ENCODE measurements around the gene CEP164. TPM values are rescaled to one million over a fixed set of nuclear protein-coding genes. Genes with fewer than 3 reads are reported as not detected.

Gene CEP164
- total RNA-seq, 2 experiments from 2014 or later: 33.0 to 36.7 TPM

GRCh38 chr11:117376517-117376916, 48.9 kb downstream of the CEP164 start:
- no peaks in the 10 kb centered on the region for H3K4me1 ChIP-seq (ENCODE audit: insufficient read depth, low read length)
- peaks cover 47% of the 10 kb centered on the region for H3K36me3 ChIP-seq (ENCODE audit: insufficient read depth, low read length)
- H3K4me1 Mint-ChIP-seq (ENCODE audit: low read depth): no peaks in the 10 kb centered on the region
- no peak overlapping the region for H3K4me3 ChIP-seq (ENCODE audit: low read length)
- peaks cover 91% of the 10 kb centered on the region for H3K36me3 Mint-ChIP-seq (ENCODE audit: low read depth)
- H3K27ac ChIP-seq (ENCODE audit: low read depth in 1 of 2, low read length in 2 of 2): no peak overlapping the region
- intact Hi-C loops (cut with DNase I, micrococcal nuclease): no loop called here
- POLR2A ChIA-PET: no interaction called here
- CTCF ChIA-PET: no interaction called here
- no peak for DNase-seq
- no peak for ATAC-seq (ENCODE audit: poor library complexity)
- no peak overlapping the region for H3K4me3 Mint-ChIP-seq
- no peaks in the 10 kb centered on the region for H3K27me3 Mint-ChIP-seq
- TF ChIP-seq CTCF (IDR thresholded peaks at IDR 0.05): no peak
- no peaks in the 10 kb centered on the region for H3K9me3 ChIP-seq (ENCODE audit: control insufficient read depth in 1 of 2, insufficient read depth in 1 of 2, low read length in 2 of 2)
- no peaks in the 10 kb centered on the region for H3K9me3 Mint-ChIP-seq
- H3K27me3 ChIP-seq (ENCODE audit: control insufficient read depth in 1 of 2, insufficient read depth in 2 of 2, low read length in 2 of 2): no peaks in the 10 kb centered on the region
- H3K27ac Mint-ChIP-seq: no peak overlapping the region

GRCh38 chr11:117378976-117379865, 51.6 kb downstream of the CEP164 start:
- H3K36me3 Mint-ChIP-seq (ENCODE audit: low read depth): peaks cover 93% of the 10 kb centered on the region
- H3K36me3 ChIP-seq (ENCODE audit: insufficient read depth, low read length): peaks cover 52% of the 10 kb centered on the region

GRCh38 chr11:117380676-117381075, 53.0 kb downstream of the CEP164 start:
- POLR2A ChIA-PET: no interaction called here
- Histone ChIP-seq H3K36me3 (ENCODE audit: insufficient read depth, low read length) (peaks cover 55% of the 10 kb centered on the region), H3K4me3 (ENCODE audit: low read length) (no peak overlapping the region), H3K4me1 (ENCODE audit: insufficient read depth, low read length) (no peaks in the 10 kb centered on the region), H3K27ac (ENCODE audit: low read depth in 1 of 2, low read length in 2 of 2) (no peak overlapping the region), H3K27me3 (ENCODE audit: control insufficient read depth in 1 of 2, insufficient read depth in 2 of 2, low read length in 2 of 2) (no peaks in the 10 kb centered on the region), H3K9me3 (ENCODE audit: control insufficient read depth in 1 of 2, insufficient read depth in 1 of 2, low read length in 2 of 2) (no peaks in the 10 kb centered on the region)
- H3K9me3 Mint-ChIP-seq: no peaks in the 10 kb centered on the region
- H3K4me1 Mint-ChIP-seq (ENCODE audit: low read depth): no peaks in the 10 kb centered on the region
- no peak overlapping the region for H3K27ac Mint-ChIP-seq
- CTCF ChIA-PET: no interaction called here
- H3K4me3 Mint-ChIP-seq: no peak overlapping the region
- TF ChIP-seq CTCF (IDR thresholded peaks at IDR 0.05): no peak
- ATAC-seq (ENCODE audit: poor library complexity) (no peak), DNase-seq (no peak)
- intact Hi-C loops (cut with DNase I, micrococcal nuclease): no loop called here
- peaks cover 93% of the 10 kb centered on the region for H3K36me3 Mint-ChIP-seq (ENCODE audit: low read depth)
- H3K27me3 Mint-ChIP-seq: no peaks in the 10 kb centered on the region

More at GRCh38 chr11:117378976-117379865, 51.6 kb downstream of the CEP164 start:
- no peaks in the 10 kb centered on the region for H3K4me1 Mint-ChIP-seq (ENCODE audit: low read depth)
- H3K27me3 Mint-ChIP-seq: no peaks in the 10 kb centered on the region
- no peak for DNase-seq
- ChIA-PET CTCF (interaction anchor here (0.6 to 0.8 kb wide), 2 partner anchors 47 to 238 kb away, joined by 3 read pairs; no protein-coding TSS in a partner anchor), POLR2A (no interaction called here)
- Histone ChIP-seq H3K27ac (ENCODE audit: low read depth in 1 of 2, low read length in 2 of 2) (no peak overlapping the region), H3K4me1 (ENCODE audit: insufficient read depth, low read length) (no peaks in the 10 kb centered on the region), H3K9me3 (ENCODE audit: control insufficient read depth in 1 of 2, insufficient read depth in 1 of 2, low read length in 2 of 2) (no peaks in the 10 kb centered on the region), H3K4me3 (ENCODE audit: low read length) (no peak overlapping the region), H3K27me3 (ENCODE audit: control insufficient read depth in 1 of 2, insufficient read depth in 2 of 2, low read length in 2 of 2) (no peaks in the 10 kb centered on the region)
- no peak overlapping the region for H3K4me3 Mint-ChIP-seq
- ATAC-seq (ENCODE audit: poor library complexity): no peak
- no peak for TF ChIP-seq CTCF (IDR thresholded peaks at IDR 0.05)
- intact Hi-C loops (cut with DNase I, micrococcal nuclease): no loop called here
- no peak overlapping the region for H3K27ac Mint-ChIP-seq
- no peaks in the 10 kb centered on the region for H3K9me3 Mint-ChIP-seq
